ENCODE results near the gene PDE4B.

DNA sequence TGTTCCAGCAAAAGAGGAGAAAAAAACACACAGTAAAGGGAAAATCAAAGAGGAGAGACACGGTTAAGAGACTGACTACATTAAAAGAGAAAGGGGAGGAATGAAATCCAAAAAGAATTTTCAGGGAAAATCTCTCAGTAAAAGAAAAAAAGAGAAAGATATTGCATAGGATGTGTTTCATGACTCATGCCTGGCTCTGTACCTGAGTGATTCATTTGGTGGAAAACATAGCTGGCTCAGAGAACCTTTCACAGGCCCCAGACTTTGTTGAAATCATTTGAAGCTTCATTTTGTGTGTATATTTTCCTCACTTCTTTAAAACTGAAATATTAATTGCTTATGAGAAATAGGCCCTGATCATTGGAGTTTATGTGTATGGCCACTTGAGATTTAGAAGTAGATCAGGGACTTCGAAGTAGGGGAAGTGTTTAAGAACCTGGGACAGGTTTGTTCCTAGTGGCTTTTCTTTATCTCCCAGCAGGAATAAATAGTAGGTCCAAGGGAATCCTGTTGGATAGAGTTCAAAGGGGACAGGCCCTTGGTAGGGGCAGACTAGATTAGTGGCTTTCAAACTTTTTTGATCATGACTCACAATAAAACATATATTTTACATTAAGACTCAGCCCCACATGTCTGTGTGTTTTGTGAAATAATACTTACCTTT, 502.1 kb downstream of the PDE4B start:
- TF ChIP-seq, protein P1, sequence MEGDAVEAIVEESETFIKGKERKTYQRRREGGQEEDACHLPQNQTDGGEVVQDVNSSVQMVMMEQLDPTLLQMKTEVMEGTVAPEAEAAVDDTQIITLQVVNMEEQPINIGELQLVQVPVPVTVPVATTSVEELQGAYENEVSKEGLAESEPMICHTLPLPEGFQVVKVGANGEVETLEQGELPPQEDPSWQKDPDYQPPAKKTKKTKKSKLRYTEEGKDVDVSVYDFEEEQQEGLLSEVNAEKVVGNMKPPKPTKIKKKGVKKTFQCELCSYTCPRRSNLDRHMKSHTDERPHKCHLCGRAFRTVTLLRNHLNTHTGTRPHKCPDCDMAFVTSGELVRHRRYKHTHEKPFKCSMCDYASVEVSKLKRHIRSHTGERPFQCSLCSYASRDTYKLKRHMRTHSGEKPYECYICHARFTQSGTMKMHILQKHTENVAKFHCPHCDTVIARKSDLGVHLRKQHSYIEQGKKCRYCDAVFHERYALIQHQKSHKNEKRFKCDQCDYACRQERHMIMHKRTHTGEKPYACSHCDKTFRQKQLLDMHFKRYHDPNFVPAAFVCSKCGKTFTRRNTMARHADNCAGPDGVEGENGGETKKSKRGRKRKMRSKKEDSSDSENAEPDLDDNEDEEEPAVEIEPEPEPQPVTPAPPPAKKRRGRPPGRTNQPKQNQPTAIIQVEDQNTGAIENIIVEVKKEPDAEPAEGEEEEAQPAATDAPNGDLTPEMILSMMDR (IDR thresholded peaks at IDR 0.05) = no peak
- TF ChIP-seq POLR2A (IDR thresholded peaks at IDR 0.05) = no peak

Data from esophagus squamous epithelium (tissue), 4 donors.